Activated CD4-positive, alpha-beta memory T cell treated with anti-CD3 and anti-CD28 coated beads for 36 hours (primary cell): ENCODE measurements around the gene FTCD. TPM values are rescaled to one million over a fixed set of nuclear protein-coding genes. Genes with fewer than 3 reads are reported as not detected.
"Not testable (repeated sequence)": the region's sequence is repeated elsewhere in the genome, so short reads cannot be mapped to it uniquely, and the experiment has no call there.

Experiments used
- CTCF ChIA-PET: fragments of 350-600 bp; sonication (Branson Sonifier 250); formaldehyde crosslinking; loops from one replicate; lab custom pipeline; 2021; ENCODE audit warnings: antibody characterized with exemption, inconsistent platforms; lab: Charles Lee
- POLR2A ChIA-PET: fragments of 350-600 bp; sonication (Branson Sonifier 250); formaldehyde crosslinking; loops from one replicate; lab custom pipeline; 2021; ENCODE audit warnings: antibody characterized with exemption; lab: Charles Lee
- DNase-seq: peaks from one replicate; pipeline ENCODE4 v3.0.0-alpha.2; 2020
- H3K27ac Mint-ChIP-seq: one replicate; pipeline ENCODE4 v1.8.0; 2021; ENCODE audit warnings: mixed read lengths
- H3K27me3 Mint-ChIP-seq: one replicate; pipeline ENCODE4 v1.8.0; 2021; ENCODE audit warnings: mixed read lengths
- H3K36me3 Mint-ChIP-seq: one replicate; pipeline ENCODE4 v1.8.0; 2021; ENCODE audit warnings: mixed read lengths
- H3K4me1 Mint-ChIP-seq: one replicate; pipeline ENCODE4 v1.8.0; 2021; ENCODE audit warnings: low read depth, mixed read lengths
- H3K4me3 Mint-ChIP-seq: one replicate; pipeline ENCODE4 v1.8.0; 2021; ENCODE audit warnings: mild to moderate bottlenecking, mixed read lengths
- H3K9me3 Mint-ChIP-seq: one replicate; pipeline ENCODE4 v1.8.0; 2021; ENCODE audit warnings: mixed read lengths
- intact Hi-C: fragments of 100-400 bp; cut with micrococcal nuclease; formaldehyde crosslinking; loops from one replicate; pipeline ENCODE4 v1.15.1; 2023
- total RNA-seq, 2 experiments: library from RNA; stranded (reverse); gene quantifications; one replicate each; pipeline ENCODE4 v1.2.3, GENCODE V29; 2021

The FTCD gene
- total RNA-seq, 2 experiments from 2014 or later: 0.22 TPM; not detected in 1

- H3K4me1 Mint-ChIP-seq: peaks cover 11% of the 10 kb centered on the region
- no peak overlapping the region for H3K4me3 Mint-ChIP-seq
- no peaks in the 10 kb centered on the region for H3K27me3 Mint-ChIP-seq
- ChIA-PET POLR2A (interaction anchor here (0.7 to 1.4 kb wide), 2 partner anchors 171 to 264 kb away, joined by 3 to 6 read pairs; no protein-coding TSS in a partner anchor), CTCF (interaction anchor here (1.4 to 2.9 kb wide), 8 partner anchors 9 to 181 kb away, joined by 3 to 30 read pairs (median 7); partner anchors contain the start of genes COL6A1, MCM3AP and YBEY)
- no peaks in the 10 kb centered on the region for H3K36me3 Mint-ChIP-seq
- peak; percentile 36 for DNase-seq
- peak overlapping the region; percentile 58 for H3K27ac Mint-ChIP-seq
- intact Hi-C loops: loop anchor here (1.0 to 5.0 kb wide), 4 partner anchors 40 to 313 kb away; partner anchors contain the start of genes DIP2A, LSS and SPATC1L
- peaks cover 5% of the 10 kb centered on the region for H3K9me3 Mint-ChIP-seq
These were observed 10.8 kb downstream of the FTCD start for GRCh38 chr21:46144464-46145070.

GRCh38 chr21:46142582-46143473 lies 12.6 kb downstream of the FTCD start:
- peak; percentile 48 for DNase-seq
- intact Hi-C loops: loop anchor here (2.0 to 5.0 kb wide), 2 partner anchors 182 to 314 kb away; partner anchors contain the start of genes DIP2A and PCNT

GRCh38 chr21:46141767-46142581 lies 13.4 kb downstream of the FTCD start:
- intact Hi-C loops: loop anchor here (2.0 to 5.0 kb wide), 2 partner anchors 183 to 315 kb away; partner anchors contain the start of genes DIP2A and PCNT
- Mint-ChIP-seq H3K9me3 (peaks cover 5% of the 10 kb centered on the region), H3K27me3 (peaks cover 2% of the 10 kb centered on the region), H3K4me3 (no peak overlapping the region), H3K36me3 (no peaks in the 10 kb centered on the region), H3K27ac (no peak overlapping the region), H3K4me1 (peaks cover 11% of the 10 kb centered on the region)
- DNase-seq: no peak
- ChIA-PET POLR2A (no interaction called here), CTCF (interaction anchor here (0.9 to 2.9 kb wide), 3 partner anchors 89 to 170 kb away, joined by 3 to 30 read pairs (median 16); no protein-coding TSS in a partner anchor)

More at GRCh38 chr21:46142582-46143473, 12.6 kb downstream of the FTCD start:
- Mint-ChIP-seq H3K4me3 (no peak overlapping the region), H3K27ac (peak overlapping the region; percentile 45), H3K27me3 (peaks cover 2% of the 10 kb centered on the region), H3K36me3 (no peaks in the 10 kb centered on the region), H3K4me1 (peaks cover 11% of the 10 kb centered on the region), H3K9me3 (peaks cover 5% of the 10 kb centered on the region)
- POLR2A ChIA-PET: interaction anchor here (0.6 to 1.5 kb wide), 5 partner anchors 84 to 384 kb away, joined by 3 to 6 read pairs (median 4); no protein-coding TSS in a partner anchor
- CTCF ChIA-PET: interaction anchor here (0.6 to 2.9 kb wide), 24 partner anchors 11 to 920 kb away, joined by 3 to 30 read pairs (median 4); partner anchors contain the start of genes COL6A1, DIP2A, LSS and MCM3AP

GRCh38 chr21:46140352-46141003 lies 14.9 kb downstream of the FTCD start:
- H3K36me3 Mint-ChIP-seq, DNase-seq, H3K27ac Mint-ChIP-seq, H3K27me3 Mint-ChIP-seq, CTCF ChIA-PET, H3K9me3 Mint-ChIP-seq, H3K4me3 Mint-ChIP-seq, POLR2A ChIA-PET: not testable (repeated sequence)
- intact Hi-C loops: loop anchor here (5.0 kb wide), 1 partner anchor 317 kb away; the partner anchor contains the start of gene DIP2A
- peaks cover 11% of the 10 kb centered on the region for H3K4me1 Mint-ChIP-seq

- intact Hi-C loops: loop anchor here (5.0 kb wide), 1 partner anchor 318 kb away; the partner anchor contains the start of gene DIP2A
- peaks cover 2% of the 10 kb centered on the region for H3K27me3 Mint-ChIP-seq
- POLR2A ChIA-PET: no interaction called here
- DNase-seq: no peak
- H3K4me1 Mint-ChIP-seq: peaks cover 9% of the 10 kb centered on the region
- CTCF ChIA-PET: no interaction called here
- H3K27ac Mint-ChIP-seq: no peak overlapping the region
- H3K36me3 Mint-ChIP-seq: no peaks in the 10 kb centered on the region
- H3K4me3 Mint-ChIP-seq: no peak overlapping the region
- H3K9me3 Mint-ChIP-seq: peaks cover 5% of the 10 kb centered on the region
These were observed 15.7 kb downstream of the FTCD start for GRCh38 chr21:46139686-46140085.

GRCh38 chr21:46138383-46138970 lies 16.9 kb downstream of the FTCD start:
- peaks cover 1% of the 10 kb centered on the region for H3K4me1 Mint-ChIP-seq
- ChIA-PET POLR2A (no interaction called here), CTCF (no interaction called here)
- peaks cover 2% of the 10 kb centered on the region for H3K27me3 Mint-ChIP-seq
- no peak overlapping the region for H3K4me3 Mint-ChIP-seq
- intact Hi-C loops: no loop called here
- H3K27ac Mint-ChIP-seq: no peak overlapping the region
- peaks cover 5% of the 10 kb centered on the region for H3K9me3 Mint-ChIP-seq
- no peaks in the 10 kb centered on the region for H3K36me3 Mint-ChIP-seq
- DNase-seq: no peak

GRCh38 chr21:46137908-46138307 lies 17.5 kb downstream of the FTCD start:
- Mint-ChIP-seq H3K27ac (no peak overlapping the region), H3K36me3 (no peaks in the 10 kb centered on the region), H3K9me3 (peaks cover 5% of the 10 kb centered on the region), H3K4me3 (no peak overlapping the region), H3K27me3 (peaks cover 2% of the 10 kb centered on the region), H3K4me1 (no peaks in the 10 kb centered on the region)
- intact Hi-C loops: no loop called here
- DNase-seq: no peak
- ChIA-PET CTCF (no interaction called here), POLR2A (no interaction called here)

- Mint-ChIP-seq H3K4me3 (no peak overlapping the region), H3K27me3 (peaks cover 2% of the 10 kb centered on the region), H3K27ac (no peak overlapping the region), H3K9me3 (no peaks in the 10 kb centered on the region), H3K36me3 (no peaks in the 10 kb centered on the region), H3K4me1 (no peaks in the 10 kb centered on the region)
- POLR2A ChIA-PET: no interaction called here
- CTCF ChIA-PET: no interaction called here
- intact Hi-C loops: no loop called here
- no peak for DNase-seq
These were observed 18.5 kb downstream of the FTCD start for GRCh38 chr21:46136739-46137349.

- Mint-ChIP-seq H3K27me3 (peaks cover 2% of the 10 kb centered on the region), H3K4me1 (no peaks in the 10 kb centered on the region), H3K36me3 (no peaks in the 10 kb centered on the region), H3K9me3 (no peaks in the 10 kb centered on the region), H3K27ac (no peak overlapping the region), H3K4me3 (no peak overlapping the region)
- ChIA-PET POLR2A (no interaction called here), CTCF (no interaction called here)
- DNase-seq: no peak
- intact Hi-C loops: no loop called here
These were observed 19.5 kb downstream of the FTCD start for GRCh38 chr21:46135782-46136395.
